Spleen (tissue), 7 donors: ENCODE data around the gene GUCA2A.

Experiments used
- CTCF ChIP-seq, 11 experiments: fragments of 200-600 bp in 7 of 11; fragments of 450-650 bp in 4 of 11; sonication (generic) in 4 of 11; IDR thresholded peaks in 8 of 11; conservative IDR thresholded peaks in 3 of 11; 1 replicate in 7 of 11; 2 replicates in 4 of 11; pipeline versions ENCODE4 v1.4.0 to v1.8.0; 2016 to 2021; ENCODE audit warnings: antibody characterized with exemption in 11 of 11, inconsistent platforms in 4 of 11, mild to moderate bottlenecking in 1 of 11
- POLR2A ChIP-seq, 3 donors: fragments of 450-650 bp; IDR thresholded peaks; one replicate each; pipeline ENCODE4 v1.5.1; 2017; ENCODE audit warnings: antibody characterized with exemption in 3 of 3, mild to moderate bottlenecking in 1 of 3
- donor health status: DM: no; HTN: no; CAD: no; lungs with moderate emphysema.
- donor health status: DM: no; HTN: no; CAD: no.
- donor health status: DM: no; HTN: no; CAD: no.

DNA sequence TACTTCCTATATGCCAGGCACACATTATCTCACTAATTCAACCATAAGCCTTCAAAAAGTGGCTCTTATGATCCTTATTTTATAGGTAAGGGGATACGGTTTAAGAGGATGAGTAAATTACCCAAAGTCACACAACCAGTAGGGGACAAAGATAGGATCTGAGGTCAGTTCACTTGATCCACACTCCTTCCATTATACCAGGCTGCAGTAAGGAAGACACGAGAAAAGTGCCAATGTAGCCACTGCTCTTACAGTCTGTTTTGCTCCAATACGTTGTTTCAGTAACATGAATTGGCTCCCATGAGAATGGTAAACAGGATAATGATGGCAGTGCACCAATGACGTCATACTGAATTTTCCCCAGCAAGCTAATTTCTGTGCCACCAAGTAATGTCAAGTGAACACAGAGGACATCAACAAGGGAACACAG lies 15.4 kb upstream of the GUCA2A start:
- TF ChIP-seq POLR2A (IDR thresholded peaks at IDR 0.05) (no peak), CTCF (IDR thresholded peaks at IDR 0.05 in 8 of 11, conservative IDR thresholded peaks at IDR 0.05 in 3 of 11) (no peak)
